WTC11 (cell line): ENCODE results near the gene PPFIBP2. TPM values are rescaled to one million over a fixed set of nuclear protein-coding genes. Genes with fewer than 3 reads are reported as not detected.

Experiments
- ATAC-seq: fragments of 200-7000 bp; cut with Tn5 transposase; 2 replicates; pipeline ENCODE4 v1.10.0; 2021; ENCODE audit warnings: mild to moderate bottlenecking, moderate library complexity
- CTCF ChIA-PET: fragments of 300-600 bp; sonication (Branson Sonifier 250); formaldehyde crosslinking; loops from one replicate; lab custom pipeline; 2021; ENCODE audit warnings: antibody characterized with exemption; lab: Charles Lee
- POLR2A ChIA-PET: fragments of 350-600 bp; sonication (Branson Sonifier 250); formaldehyde crosslinking; loops from one replicate; lab custom pipeline; 2021; ENCODE audit warnings: antibody characterized with exemption; lab: Charles Lee
- DNase-seq: peaks from one replicate; pipeline ENCODE4 v3.0.0; 2021; ENCODE audit warnings: low spot score
- H3K27ac Mint-ChIP-seq: 2 replicates; pipeline ENCODE4 v1.8.0; 2021; ENCODE audit warnings: mixed read lengths
- H3K27me3 Mint-ChIP-seq: 2 replicates; pipeline ENCODE4 v1.8.0; 2021; ENCODE audit warnings: low read depth, mild to moderate bottlenecking, moderate library complexity, mixed read lengths
- H3K36me3 Mint-ChIP-seq: 2 replicates; pipeline ENCODE4 v1.8.0; 2021; ENCODE audit warnings: mixed read lengths
- H3K4me1 Mint-ChIP-seq: 2 replicates; pipeline ENCODE4 v1.8.0; 2022; ENCODE audit warnings: mixed read lengths
- H3K4me3 Mint-ChIP-seq: 2 replicates; pipeline ENCODE4 v1.8.0; 2021; ENCODE audit warnings: mild to moderate bottlenecking, moderate library complexity, mixed read lengths
- H3K9me3 Mint-ChIP-seq: 2 replicates; pipeline ENCODE4 v1.8.0; 2021; ENCODE audit warnings: mixed read lengths
- ATF2 ChIP-seq: sonication (generic); formaldehyde crosslinking; IDR thresholded peaks from 2 replicates; pipeline ENCODE4 v1.8.1; 2022; ENCODE audit warnings: low read depth, missing genetic modification reagents, borderline replicate concordance
- ERG ChIP-seq: fragments of 250-450 bp; sonication (Bioruptor Pico); IDR thresholded peaks from 2 replicates; pipeline ENCODE4 v1.8.0; 2021; ENCODE audit warnings: mild to moderate bottlenecking
- ESRRA ChIP-seq: sonication (generic); formaldehyde crosslinking; IDR thresholded peaks from 2 replicates; pipeline ENCODE4 v1.8.1; 2022; ENCODE audit warnings: mild to moderate bottlenecking, missing genetic modification reagents, borderline replicate concordance
- ETV6 ChIP-seq: sonication (generic); formaldehyde crosslinking; IDR thresholded peaks from 2 replicates; pipeline ENCODE4 v1.8.1; 2022; ENCODE audit warnings: mild to moderate bottlenecking, missing genetic modification reagents
- JAZF1 ChIP-seq: fragments of 250-450 bp; sonication (Bioruptor Pico); IDR thresholded peaks from 2 replicates; pipeline ENCODE4 v1.9.0; 2021; ENCODE audit warnings: moderate library complexity, mild to moderate bottlenecking, inconsistent platforms
- JUN ChIP-seq: sonication (generic); formaldehyde crosslinking; IDR thresholded peaks from 2 replicates; pipeline ENCODE4 v1.8.0; 2023; ENCODE audit warnings: mild to moderate bottlenecking, missing genetic modification reagents
- NR1H2 ChIP-seq: sonication (generic); formaldehyde crosslinking; IDR thresholded peaks from 2 replicates; pipeline ENCODE4 v1.9.0; 2021; ENCODE audit warnings: mild to moderate bottlenecking, moderate library complexity, missing genetic modification reagents
- PRRX2 ChIP-seq: fragments of 250-450 bp; sonication (Bioruptor Pico); IDR thresholded peaks from 2 replicates; pipeline ENCODE4 v1.8.0; 2021; ENCODE audit warnings: mild to moderate bottlenecking
- TP53 ChIP-seq: sonication (generic); formaldehyde crosslinking; IDR thresholded peaks from 2 replicates; pipeline ENCODE4 v1.8.1; 2023; ENCODE audit warnings: mild to moderate bottlenecking, missing genetic modification reagents
- ZNF317 ChIP-seq: sonication (generic); formaldehyde crosslinking; IDR thresholded peaks from 2 replicates; pipeline ENCODE4 v1.8.1; 2023; ENCODE audit warnings: low read depth, mild to moderate bottlenecking, moderate library complexity, missing genetic modification reagents, borderline replicate concordance
- ZNF425 ChIP-seq: fragments of 250-450 bp; sonication (Bioruptor Pico); conservative IDR thresholded peaks from 2 replicates; pipeline ENCODE4 v1.9.0; 2021; ENCODE audit warnings: mild to moderate bottlenecking
- total RNA-seq: library from RNA; stranded (reverse); gene quantifications from 3 replicates; pipeline ENCODE4 v1.2.3, GENCODE V29; 2021
- TF ChIP-seq, protein P1 (sequence below): sonication (generic); formaldehyde crosslinking; IDR thresholded peaks from 2 replicates; pipeline ENCODE4 v1.8.0; 2023; ENCODE audit warnings: missing genetic modification reagents, mild to moderate bottlenecking, borderline replicate concordance
- TF ChIP-seq, protein P2 (sequence below): sonication (generic); formaldehyde crosslinking; IDR thresholded peaks from 2 replicates; pipeline ENCODE4 v1.8.1; 2022; ENCODE audit warnings: missing genetic modification reagents, borderline replicate concordance
- TF ChIP-seq, protein P3 (sequence below): sonication (generic); formaldehyde crosslinking; IDR thresholded peaks from 2 replicates; pipeline ENCODE4 v1.8.0; 2023; ENCODE audit warnings: mild to moderate bottlenecking, missing genetic modification reagents
- TF ChIP-seq, protein P4 (sequence below): fragments of 250-450 bp; sonication (Bioruptor Pico); IDR thresholded peaks from 2 replicates; pipeline ENCODE4 v1.9.0; 2021; ENCODE audit warnings: moderate library complexity, mild to moderate bottlenecking, inconsistent platforms, borderline replicate concordance
- TF ChIP-seq, protein P5 (sequence below): sonication (generic); formaldehyde crosslinking; IDR thresholded peaks from 2 replicates; pipeline ENCODE4 v1.8.0; 2022; ENCODE audit warnings: missing genetic modification reagents

Gene PPFIBP2
- total RNA-seq, 1 experiment from 2014 or later: 21.4 TPM

GRCh38 chr11:7515447-7515886 lies 1.7 kb downstream of the PPFIBP2 start:
- Mint-ChIP-seq H3K27me3 (peaks cover 25% of the 10 kb centered on the region), H3K36me3 (no peaks in the 10 kb centered on the region), H3K27ac (no peak overlapping the region), H3K4me3 (no peak overlapping the region), H3K4me1 (peaks cover 41% of the 10 kb centered on the region), H3K9me3 (no peaks in the 10 kb centered on the region; the same call in 1 of the 2 replicates)
- ChIA-PET POLR2A (no interaction called here), CTCF (interaction anchor here (0.8 to 4.3 kb wide), 2 partner anchors 30 to 142 kb away, joined by 3 to 46 read pairs; no protein-coding TSS in a partner anchor)
- DNase-seq (no peak), ATAC-seq (no peak)
- no peak for TF ChIP-seq JAZF1 (CRISPR knock-in tag)
- TF ChIP-seq JUN: no peak
- TF ChIP-seq, protein P1, sequence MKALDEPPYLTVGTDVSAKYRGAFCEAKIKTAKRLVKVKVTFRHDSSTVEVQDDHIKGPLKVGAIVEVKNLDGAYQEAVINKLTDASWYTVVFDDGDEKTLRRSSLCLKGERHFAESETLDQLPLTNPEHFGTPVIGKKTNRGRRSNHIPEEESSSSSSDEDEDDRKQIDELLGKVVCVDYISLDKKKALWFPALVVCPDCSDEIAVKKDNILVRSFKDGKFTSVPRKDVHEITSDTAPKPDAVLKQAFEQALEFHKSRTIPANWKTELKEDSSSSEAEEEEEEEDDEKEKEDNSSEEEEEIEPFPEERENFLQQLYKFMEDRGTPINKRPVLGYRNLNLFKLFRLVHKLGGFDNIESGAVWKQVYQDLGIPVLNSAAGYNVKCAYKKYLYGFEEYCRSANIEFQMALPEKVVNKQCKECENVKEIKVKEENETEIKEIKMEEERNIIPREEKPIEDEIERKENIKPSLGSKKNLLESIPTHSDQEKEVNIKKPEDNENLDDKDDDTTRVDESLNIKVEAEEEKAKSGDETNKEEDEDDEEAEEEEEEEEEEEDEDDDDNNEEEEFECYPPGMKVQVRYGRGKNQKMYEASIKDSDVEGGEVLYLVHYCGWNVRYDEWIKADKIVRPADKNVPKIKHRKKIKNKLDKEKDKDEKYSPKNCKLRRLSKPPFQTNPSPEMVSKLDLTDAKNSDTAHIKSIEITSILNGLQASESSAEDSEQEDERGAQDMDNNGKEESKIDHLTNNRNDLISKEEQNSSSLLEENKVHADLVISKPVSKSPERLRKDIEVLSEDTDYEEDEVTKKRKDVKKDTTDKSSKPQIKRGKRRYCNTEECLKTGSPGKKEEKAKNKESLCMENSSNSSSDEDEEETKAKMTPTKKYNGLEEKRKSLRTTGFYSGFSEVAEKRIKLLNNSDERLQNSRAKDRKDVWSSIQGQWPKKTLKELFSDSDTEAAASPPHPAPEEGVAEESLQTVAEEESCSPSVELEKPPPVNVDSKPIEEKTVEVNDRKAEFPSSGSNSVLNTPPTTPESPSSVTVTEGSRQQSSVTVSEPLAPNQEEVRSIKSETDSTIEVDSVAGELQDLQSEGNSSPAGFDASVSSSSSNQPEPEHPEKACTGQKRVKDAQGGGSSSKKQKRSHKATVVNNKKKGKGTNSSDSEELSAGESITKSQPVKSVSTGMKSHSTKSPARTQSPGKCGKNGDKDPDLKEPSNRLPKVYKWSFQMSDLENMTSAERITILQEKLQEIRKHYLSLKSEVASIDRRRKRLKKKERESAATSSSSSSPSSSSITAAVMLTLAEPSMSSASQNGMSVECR: no peak
- TF ChIP-seq ETV6 (CRISPR knock-in tag): no peak
- no peak for TF ChIP-seq PRRX2 (CRISPR knock-in tag)
- TF ChIP-seq, protein P2, sequence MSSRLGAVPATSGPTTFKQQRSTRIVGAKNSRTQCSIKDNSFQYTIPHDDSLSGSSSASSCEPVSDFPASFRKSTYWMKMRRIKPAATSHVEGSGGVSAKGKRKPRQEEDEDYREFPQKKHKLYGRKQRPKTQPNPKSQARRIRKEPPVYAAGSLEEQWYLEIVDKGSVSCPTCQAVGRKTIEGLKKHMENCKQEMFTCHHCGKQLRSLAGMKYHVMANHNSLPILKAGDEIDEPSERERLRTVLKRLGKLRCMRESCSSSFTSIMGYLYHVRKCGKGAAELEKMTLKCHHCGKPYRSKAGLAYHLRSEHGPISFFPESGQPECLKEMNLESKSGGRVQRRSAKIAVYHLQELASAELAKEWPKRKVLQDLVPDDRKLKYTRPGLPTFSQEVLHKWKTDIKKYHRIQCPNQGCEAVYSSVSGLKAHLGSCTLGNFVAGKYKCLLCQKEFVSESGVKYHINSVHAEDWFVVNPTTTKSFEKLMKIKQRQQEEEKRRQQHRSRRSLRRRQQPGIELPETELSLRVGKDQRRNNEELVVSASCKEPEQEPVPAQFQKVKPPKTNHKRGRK (CRISPR knock-in tag): no peak
- TF ChIP-seq, protein P3, sequence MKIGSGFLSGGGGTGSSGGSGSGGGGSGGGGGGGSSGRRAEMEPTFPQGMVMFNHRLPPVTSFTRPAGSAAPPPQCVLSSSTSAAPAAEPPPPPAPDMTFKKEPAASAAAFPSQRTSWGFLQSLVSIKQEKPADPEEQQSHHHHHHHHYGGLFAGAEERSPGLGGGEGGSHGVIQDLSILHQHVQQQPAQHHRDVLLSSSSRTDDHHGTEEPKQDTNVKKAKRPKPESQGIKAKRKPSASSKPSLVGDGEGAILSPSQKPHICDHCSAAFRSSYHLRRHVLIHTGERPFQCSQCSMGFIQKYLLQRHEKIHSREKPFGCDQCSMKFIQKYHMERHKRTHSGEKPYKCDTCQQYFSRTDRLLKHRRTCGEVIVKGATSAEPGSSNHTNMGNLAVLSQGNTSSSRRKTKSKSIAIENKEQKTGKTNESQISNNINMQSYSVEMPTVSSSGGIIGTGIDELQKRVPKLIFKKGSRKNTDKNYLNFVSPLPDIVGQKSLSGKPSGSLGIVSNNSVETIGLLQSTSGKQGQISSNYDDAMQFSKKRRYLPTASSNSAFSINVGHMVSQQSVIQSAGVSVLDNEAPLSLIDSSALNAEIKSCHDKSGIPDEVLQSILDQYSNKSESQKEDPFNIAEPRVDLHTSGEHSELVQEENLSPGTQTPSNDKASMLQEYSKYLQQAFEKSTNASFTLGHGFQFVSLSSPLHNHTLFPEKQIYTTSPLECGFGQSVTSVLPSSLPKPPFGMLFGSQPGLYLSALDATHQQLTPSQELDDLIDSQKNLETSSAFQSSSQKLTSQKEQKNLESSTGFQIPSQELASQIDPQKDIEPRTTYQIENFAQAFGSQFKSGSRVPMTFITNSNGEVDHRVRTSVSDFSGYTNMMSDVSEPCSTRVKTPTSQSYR: no peak
- no peak for TF ChIP-seq TP53
- no peak for TF ChIP-seq ZNF317
- TF ChIP-seq ESRRA: no peak
- TF ChIP-seq NR1H2: no peak
- TF ChIP-seq ERG (CRISPR knock-in tag): no peak
- TF ChIP-seq, protein P4, sequence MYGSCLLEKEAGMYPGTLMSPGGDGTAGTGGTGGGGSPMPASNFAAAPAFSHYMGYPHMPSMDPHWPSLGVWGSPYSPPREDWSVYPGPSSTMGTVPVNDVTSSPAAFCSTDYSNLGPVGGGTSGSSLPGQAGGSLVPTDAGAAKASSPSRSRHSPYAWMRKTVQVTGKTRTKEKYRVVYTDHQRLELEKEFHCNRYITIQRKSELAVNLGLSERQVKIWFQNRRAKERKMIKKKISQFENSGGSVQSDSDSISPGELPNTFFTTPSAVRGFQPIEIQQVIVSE (CRISPR knock-in tag): no peak
- TF ChIP-seq, protein P5, sequence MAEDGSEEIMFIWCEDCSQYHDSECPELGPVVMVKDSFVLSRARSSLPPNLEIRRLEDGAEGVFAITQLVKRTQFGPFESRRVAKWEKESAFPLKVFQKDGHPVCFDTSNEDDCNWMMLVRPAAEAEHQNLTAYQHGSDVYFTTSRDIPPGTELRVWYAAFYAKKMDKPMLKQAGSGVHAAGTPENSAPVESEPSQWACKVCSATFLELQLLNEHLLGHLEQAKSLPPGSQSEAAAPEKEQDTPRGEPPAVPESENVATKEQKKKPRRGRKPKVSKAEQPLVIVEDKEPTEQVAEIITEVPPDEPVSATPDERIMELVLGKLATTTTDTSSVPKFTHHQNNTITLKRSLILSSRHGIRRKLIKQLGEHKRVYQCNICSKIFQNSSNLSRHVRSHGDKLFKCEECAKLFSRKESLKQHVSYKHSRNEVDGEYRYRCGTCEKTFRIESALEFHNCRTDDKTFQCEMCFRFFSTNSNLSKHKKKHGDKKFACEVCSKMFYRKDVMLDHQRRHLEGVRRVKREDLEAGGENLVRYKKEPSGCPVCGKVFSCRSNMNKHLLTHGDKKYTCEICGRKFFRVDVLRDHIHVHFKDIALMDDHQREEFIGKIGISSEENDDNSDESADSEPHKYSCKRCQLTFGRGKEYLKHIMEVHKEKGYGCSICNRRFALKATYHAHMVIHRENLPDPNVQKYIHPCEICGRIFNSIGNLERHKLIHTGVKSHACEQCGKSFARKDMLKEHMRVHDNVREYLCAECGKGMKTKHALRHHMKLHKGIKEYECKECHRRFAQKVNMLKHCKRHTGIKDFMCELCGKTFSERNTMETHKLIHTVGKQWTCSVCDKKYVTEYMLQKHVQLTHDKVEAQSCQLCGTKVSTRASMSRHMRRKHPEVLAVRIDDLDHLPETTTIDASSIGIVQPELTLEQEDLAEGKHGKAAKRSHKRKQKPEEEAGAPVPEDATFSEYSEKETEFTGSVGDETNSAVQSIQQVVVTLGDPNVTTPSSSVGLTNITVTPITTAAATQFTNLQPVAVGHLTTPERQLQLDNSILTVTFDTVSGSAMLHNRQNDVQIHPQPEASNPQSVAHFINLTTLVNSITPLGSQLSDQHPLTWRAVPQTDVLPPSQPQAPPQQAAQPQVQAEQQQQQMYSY (CRISPR knock-in tag): no peak
- no peak for TF ChIP-seq ATF2 (CRISPR knock-in tag)
- TF ChIP-seq ZNF425 (CRISPR knock-in tag): no peak
